Mucosa of stomach (tissue), 1 donor: ENCODE data around the gene SLC39A11.
"Not testable (repeated sequence)": the region's sequence is repeated elsewhere in the genome, so short reads cannot be mapped to it uniquely, and the experiment has no call there.

ENCODE experiments used
- H3K27me3 ChIP-seq: one replicate; pipeline ENCODE4 v1.7.0; 2013; ENCODE audit warnings: mild to moderate bottlenecking, low read length; ENCODE audit not compliant: control insufficient read depth, insufficient read depth
- H3K36me3 ChIP-seq: one replicate; pipeline ENCODE4 v1.7.0; 2013; ENCODE audit warnings: low read length; ENCODE audit not compliant: control insufficient read depth, insufficient read depth
- H3K4me1 ChIP-seq: one replicate; pipeline ENCODE4 v1.7.0; 2013; ENCODE audit warnings: mild to moderate bottlenecking, low read length; ENCODE audit not compliant: control insufficient read depth, insufficient read depth
- H3K4me3 ChIP-seq: one replicate; pipeline ENCODE4 v1.7.0; 2013; ENCODE audit warnings: low read length
- H3K9ac ChIP-seq: one replicate; pipeline ENCODE4 v1.7.0; 2013; ENCODE audit warnings: mild to moderate bottlenecking, low read length, moderate library complexity
- H3K9me3 ChIP-seq: one replicate; pipeline ENCODE4 v1.7.0; 2013; ENCODE audit warnings: mild to moderate bottlenecking, low read length, moderate library complexity; ENCODE audit not compliant: control insufficient read depth
- donor health status: Pancreatic carcinoma.

SLC39A11 gene, protein sequence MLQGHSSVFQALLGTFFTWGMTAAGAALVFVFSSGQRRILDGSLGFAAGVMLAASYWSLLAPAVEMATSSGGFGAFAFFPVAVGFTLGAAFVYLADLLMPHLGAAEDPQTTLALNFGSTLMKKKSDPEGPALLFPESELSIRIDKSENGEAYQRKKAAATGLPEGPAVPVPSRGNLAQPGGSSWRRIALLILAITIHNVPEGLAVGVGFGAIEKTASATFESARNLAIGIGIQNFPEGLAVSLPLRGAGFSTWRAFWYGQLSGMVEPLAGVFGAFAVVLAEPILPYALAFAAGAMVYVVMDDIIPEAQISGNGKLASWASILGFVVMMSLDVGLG

DNA sequence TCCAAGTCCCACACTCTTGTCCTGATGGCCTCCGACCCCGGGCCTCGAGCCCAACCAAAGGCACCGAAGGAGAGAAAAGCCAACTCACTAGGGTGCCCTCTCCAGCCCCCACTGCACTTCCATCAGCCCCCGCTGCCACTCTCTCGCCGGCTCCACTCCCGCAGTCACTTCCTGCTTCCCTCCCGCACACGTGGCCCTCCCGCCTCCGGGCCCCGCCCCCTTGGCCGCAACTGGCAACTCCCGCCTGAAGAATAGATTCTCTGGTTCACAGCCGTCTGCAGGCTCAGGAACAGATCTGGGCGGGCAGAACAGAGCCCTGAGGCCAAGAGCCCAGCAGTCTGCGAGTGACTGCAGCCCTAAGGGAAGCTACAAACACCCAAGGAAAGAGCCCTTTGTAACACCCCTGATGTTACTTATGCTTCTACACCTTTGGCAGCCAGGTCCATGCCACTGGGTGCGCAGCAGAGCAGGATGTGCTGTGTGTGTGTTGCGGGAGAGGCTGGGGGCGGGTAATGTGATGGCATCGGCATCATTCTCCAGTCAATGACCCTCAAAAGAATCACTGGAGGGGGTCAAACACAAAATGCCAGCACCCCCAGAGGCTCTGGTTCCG is at the start of gene SLC39A11:
TSS of gene SLC39A11 (minus strand) at position 166 of the 613 bp plus-strand sequence. CDS start 3,924 bp downstream, outside the sequence.
- Histone ChIP-seq H3K9ac (peak within 1 kb of the TSS; percentile 46), H3K4me1 (peaks cover 22% of the 10 kb centered on the region), H3K4me3 (peak within 1 kb of the TSS; percentile 45), H3K36me3 (no peaks in the 10 kb centered on the region), H3K27me3 (no peaks in the 10 kb centered on the region), H3K9me3 (no peaks in the 10 kb centered on the region)

DNA sequence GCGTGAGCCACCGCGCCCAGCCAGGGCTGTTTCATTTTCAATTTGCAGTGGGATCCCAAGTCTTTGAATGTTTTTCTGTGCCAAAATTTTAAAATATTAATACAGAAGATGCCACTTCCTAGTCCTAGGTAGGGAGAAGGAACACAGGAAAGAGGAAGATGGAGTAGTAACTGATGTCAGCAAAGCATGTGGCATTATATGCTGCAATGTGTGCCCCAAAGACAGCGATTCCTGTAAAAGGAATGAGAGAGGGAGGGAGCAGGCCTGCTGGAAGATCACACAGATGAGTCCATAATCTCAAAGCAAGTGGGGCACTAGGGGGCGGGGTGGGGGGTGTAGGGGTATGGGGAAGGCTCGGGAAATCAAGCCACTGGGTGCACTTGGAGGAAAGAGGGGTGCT is 48.9 kb upstream of the SLC39A11 start:
- no peak overlapping the region for H3K4me3 ChIP-seq
- H3K36me3 ChIP-seq = no peaks in the 10 kb centered on the region
- no peaks in the 10 kb centered on the region for H3K4me1 ChIP-seq
- peaks cover 8% of the 10 kb centered on the region for H3K9me3 ChIP-seq
- H3K9ac ChIP-seq = no peak overlapping the region
- no peaks in the 10 kb centered on the region for H3K27me3 ChIP-seq

DNA sequence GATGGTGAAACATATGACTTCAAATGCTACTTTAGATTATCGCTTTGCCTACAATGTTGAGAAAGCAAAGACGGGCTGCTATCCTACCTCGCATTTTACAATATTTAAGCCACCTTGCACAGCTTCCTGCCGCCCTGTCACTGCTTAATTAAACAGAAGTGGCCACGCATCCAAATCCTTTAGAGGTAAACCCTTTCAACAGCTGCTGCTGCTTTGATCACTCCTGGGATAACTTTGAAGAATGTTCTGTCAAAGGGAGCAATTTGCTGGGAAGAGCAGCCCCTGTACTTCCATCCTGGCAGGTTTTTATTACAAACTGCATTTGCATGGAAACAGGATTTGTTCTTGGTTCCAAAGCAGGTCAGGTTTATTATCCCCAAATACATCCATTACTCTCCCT is 48.1 kb upstream of the SLC39A11 start:
- Histone ChIP-seq H3K27me3 (no peaks in the 10 kb centered on the region), H3K4me1 (no peaks in the 10 kb centered on the region)

DNA sequence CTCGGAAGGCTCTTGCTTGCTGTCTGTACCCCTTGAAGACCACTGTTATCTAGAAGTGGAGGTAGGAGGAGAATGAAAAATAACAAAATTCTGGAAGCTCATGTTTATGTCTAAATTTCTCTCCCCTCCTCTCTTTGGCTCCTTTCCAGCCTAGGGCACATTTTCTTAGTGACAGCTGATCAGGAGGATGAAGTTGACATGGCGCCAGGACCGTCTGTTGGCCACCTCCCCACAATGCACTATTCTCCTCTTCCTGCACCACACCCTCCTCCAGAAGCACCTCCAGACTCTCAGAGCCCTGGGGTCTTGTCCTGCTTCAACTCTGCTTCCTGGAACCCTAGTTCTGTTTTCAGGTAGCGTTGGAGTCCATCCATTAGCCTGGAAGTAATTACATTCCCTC is 46.8 kb upstream of the SLC39A11 start:
- Histone ChIP-seq H3K9me3 (no peaks in the 10 kb centered on the region), H3K9ac (no peak overlapping the region), H3K27me3 (no peaks in the 10 kb centered on the region), H3K4me1 (no peaks in the 10 kb centered on the region), H3K36me3 (no peaks in the 10 kb centered on the region), H3K4me3 (no peak overlapping the region)

More for the DNA sequence above, 48.1 kb upstream of the SLC39A11 start:
- Histone ChIP-seq H3K4me3 (no peak overlapping the region), H3K9ac (no peak overlapping the region), H3K9me3 (peaks cover 4% of the 10 kb centered on the region), H3K36me3 (no peaks in the 10 kb centered on the region)

DNA sequence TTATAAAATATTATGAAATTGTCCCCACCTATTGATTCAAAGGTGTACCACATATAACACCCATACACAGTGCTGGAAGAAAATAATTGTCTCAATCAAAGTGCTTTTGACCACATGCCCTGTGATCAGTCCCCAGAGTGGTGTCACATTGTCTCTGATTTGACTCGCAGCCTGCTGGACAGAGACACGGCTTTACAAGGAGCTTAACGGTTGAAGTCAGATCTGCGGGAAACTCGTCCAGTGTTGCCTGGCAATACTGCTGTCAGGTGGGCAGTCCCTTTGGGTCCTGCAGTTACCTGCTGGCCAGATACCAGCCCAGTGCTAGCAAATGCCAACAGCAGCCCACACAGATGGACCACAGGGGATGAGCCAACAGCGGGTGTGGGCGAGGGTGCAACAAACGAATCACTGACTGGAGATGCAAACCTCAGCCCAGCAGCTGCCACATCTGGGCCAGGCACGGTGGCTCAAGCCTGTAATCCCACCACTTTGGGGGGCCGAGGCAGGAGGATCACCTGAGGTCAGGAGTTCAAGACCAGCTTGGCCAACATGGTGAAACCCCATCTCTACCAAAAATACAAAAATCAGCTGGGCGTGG is 46.2 kb upstream of the SLC39A11 start:
- Histone ChIP-seq H3K9me3 (no peaks in the 10 kb centered on the region), H3K4me1 (no peaks in the 10 kb centered on the region), H3K9ac (no peak overlapping the region), H3K27me3 (no peaks in the 10 kb centered on the region), H3K4me3 (no peak overlapping the region), H3K36me3 (no peaks in the 10 kb centered on the region)

DNA sequence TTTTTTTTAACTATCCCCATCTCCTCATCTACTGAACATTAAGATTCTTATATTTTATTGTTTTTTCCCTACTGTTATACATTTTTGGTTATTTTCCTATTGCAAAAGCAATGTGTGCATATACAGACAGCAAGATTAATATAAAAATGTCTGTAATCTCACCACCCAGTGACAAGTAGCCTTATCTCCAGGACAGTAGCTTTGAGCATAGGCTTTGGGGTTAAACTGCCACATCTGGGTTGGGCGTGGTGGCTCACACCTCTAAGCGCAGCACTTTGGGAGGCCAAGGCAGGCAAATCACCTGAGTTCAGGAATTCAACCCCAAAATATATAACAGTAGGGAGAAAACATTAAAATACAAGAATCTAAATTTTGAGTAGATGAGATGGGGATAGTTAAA is 44.9 kb upstream of the SLC39A11 start:
- no peak overlapping the region for H3K4me3 ChIP-seq
- H3K9me3 ChIP-seq = no peaks in the 10 kb centered on the region
- H3K36me3 ChIP-seq = no peaks in the 10 kb centered on the region
- H3K27me3 ChIP-seq = no peaks in the 10 kb centered on the region
- no peak overlapping the region for H3K9ac ChIP-seq
- no peaks in the 10 kb centered on the region for H3K4me1 ChIP-seq

DNA sequence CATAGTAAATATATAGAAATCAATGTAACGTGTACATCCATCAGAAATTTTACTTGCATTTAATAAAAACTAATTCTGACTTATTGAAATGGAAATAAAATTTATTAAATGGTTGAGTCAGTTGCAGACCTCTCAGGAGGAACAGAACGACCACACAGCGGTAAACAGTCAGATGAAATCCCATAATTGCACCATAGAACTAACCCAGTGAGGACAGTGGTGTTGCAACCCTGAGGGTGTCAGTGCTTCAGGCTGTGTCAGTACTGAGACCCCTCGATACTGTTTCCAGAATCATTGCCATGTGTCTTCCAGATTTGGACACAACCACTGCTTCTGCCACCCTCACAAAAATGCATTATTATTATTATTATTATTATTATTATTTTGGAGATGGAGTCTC is 43.3 kb upstream of the SLC39A11 start:
- Histone ChIP-seq H3K4me3 (no peak overlapping the region), H3K9me3 (no peaks in the 10 kb centered on the region), H3K9ac (no peak overlapping the region), H3K4me1 (no peaks in the 10 kb centered on the region), H3K36me3 (no peaks in the 10 kb centered on the region), H3K27me3 (no peaks in the 10 kb centered on the region)

DNA sequence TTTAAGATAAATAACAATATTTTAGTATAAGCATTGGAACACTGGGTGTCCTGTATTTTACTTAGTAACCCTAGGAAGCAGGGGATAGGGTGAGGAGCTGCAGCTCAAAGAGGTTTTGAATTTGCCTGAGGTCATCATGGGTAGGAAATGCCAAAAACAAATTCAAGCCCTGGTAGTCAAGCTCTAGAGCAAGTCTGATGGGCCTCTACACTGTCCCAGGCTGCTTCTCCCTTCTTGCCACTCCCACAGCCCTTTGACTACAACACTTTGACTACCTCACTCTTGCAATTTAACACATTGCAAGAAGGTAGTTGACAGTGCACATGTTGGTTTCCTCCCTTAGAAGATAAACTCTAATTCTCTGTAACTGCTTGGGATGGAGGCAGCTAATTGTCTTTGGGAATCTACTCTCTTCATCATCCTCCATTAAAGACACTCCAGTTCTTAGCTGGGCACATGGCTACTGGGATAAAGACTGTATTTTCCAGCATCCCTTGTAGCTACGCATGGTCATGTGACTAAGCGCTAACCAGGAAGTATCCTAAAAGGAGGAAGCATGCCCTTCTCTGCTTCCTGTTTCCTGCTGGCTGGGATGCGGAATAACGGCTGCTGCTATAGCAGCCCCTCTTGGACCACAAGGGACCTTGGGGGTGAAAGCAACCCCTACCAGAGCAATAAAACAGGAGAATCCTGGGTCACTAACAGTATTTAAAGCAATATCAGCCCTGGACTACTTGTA is 41.6 kb upstream of the SLC39A11 start:
- no peaks in the 10 kb centered on the region for H3K27me3 ChIP-seq

DNA sequence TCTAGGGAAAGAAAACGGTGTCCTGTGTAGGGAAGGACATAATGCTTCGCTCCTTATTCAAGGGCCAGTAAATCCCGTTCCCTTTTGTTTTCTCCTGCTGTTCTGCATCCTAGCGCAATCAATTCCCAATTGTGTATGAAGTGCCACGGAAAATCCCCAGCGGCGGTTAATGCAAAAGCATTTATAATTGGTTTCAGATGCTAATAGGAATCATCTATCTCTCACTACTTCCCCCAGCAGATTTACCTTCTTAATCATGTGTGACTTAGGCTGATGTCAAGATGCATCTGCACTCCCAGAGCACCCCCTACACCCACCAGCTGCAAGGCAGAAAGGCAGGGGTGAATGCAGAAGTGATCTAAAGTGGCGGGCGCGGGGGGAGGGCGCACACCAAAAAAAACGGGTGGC is 39.6 kb upstream of the SLC39A11 start:
- Histone ChIP-seq H3K9me3 (no peaks in the 10 kb centered on the region), H3K4me1 (no peaks in the 10 kb centered on the region), H3K9ac (no peak overlapping the region), H3K4me3 (no peak overlapping the region), H3K36me3 (no peaks in the 10 kb centered on the region), H3K27me3 (no peaks in the 10 kb centered on the region)

More for the DNA sequence above, 41.6 kb upstream of the SLC39A11 start:
- H3K9ac ChIP-seq = no peak overlapping the region
- no peaks in the 10 kb centered on the region for H3K36me3 ChIP-seq
- H3K4me1 ChIP-seq = no peaks in the 10 kb centered on the region
- no peaks in the 10 kb centered on the region for H3K9me3 ChIP-seq
- no peak overlapping the region for H3K4me3 ChIP-seq

DNA sequence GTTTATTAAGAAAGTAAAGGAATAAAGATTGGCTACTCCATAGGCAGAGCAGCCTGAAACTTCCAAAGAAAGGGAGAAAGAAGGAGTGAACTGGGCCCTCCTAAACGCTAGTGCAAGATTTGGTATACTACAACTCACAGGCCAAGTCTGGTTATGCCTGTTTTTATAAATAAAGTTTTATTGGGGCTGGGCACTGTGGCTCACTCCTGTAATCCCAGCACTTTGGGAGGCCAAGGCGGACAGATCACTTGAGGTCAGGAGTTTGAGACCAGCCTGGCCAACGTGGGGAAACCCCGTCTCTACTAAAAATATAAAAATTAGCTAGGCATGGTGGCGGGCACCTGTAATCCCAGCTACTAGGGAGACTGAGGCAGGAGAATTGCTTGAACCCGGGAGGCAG is 39.0 kb upstream of the SLC39A11 start:
- not testable (repeated sequence) for H3K9ac ChIP-seq, H3K4me1 ChIP-seq, H3K36me3 ChIP-seq, H3K27me3 ChIP-seq, H3K9me3 ChIP-seq, H3K4me3 ChIP-seq

DNA sequence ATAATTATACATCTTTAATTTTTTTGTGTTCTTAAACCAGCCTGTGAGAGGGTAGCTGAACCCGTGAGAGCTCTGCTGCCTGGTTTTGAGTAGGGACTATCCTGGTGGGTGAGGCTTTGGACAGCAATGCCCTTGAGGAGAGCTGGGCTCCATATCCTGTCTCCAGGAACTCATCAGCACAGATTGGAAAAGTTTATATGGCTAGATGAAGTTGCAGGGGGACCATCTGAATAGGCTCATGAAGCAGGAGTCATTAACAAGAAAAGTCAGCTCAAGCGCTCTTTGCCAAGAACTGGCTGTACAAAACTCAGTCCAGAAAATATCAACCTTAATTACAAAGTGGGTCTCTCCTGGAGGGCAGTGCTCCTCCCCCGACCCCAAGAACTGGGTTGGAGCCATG is 38.5 kb upstream of the SLC39A11 start:
- Histone ChIP-seq H3K4me1 (no peaks in the 10 kb centered on the region), H3K9ac (no peak overlapping the region), H3K9me3 (no peaks in the 10 kb centered on the region)

DNA sequence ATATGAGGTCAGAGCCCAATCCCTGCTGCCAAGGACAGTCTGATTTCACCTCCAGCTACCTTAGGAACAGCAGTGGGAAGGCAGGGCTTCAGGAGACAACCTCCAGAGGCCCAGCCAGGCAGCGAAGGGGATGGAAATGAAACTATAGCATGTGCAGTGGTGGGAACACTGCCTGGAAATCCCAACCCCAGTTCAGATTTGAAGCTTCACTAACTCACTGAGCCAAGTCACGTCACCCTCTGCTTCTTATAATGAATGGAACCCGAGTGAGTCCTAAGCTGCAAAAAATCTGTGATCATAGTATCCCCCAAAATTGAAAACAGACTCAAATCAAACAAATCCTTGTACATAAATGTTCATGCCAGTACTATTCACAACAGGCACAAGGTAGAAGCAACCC is 36.0 kb upstream of the SLC39A11 start:
- H3K9me3 ChIP-seq = no peaks in the 10 kb centered on the region
- H3K36me3 ChIP-seq = no peaks in the 10 kb centered on the region
- H3K9ac ChIP-seq = no peak overlapping the region
- no peaks in the 10 kb centered on the region for H3K27me3 ChIP-seq
- H3K4me3 ChIP-seq = no peak overlapping the region
- H3K4me1 ChIP-seq = no peaks in the 10 kb centered on the region

More for the DNA sequence above, 38.5 kb upstream of the SLC39A11 start:
- no peaks in the 10 kb centered on the region for H3K27me3 ChIP-seq
- no peaks in the 10 kb centered on the region for H3K36me3 ChIP-seq
- H3K4me3 ChIP-seq = no peak overlapping the region
